Measurements from ENCODE around the gene ASCL2.
"Not testable (repeated sequence)": the region's sequence is repeated elsewhere in the genome, so short reads cannot be mapped to it uniquely, and the experiment has no call there.

The ASCL2 gene

GRCh38 chr11:2258501-2259465 lies 11.6 kb downstream of the ASCL2 start:
- no peak for DNase-seq

GRCh38 chr11:2256951-2257700 lies 13.3 kb downstream of the ASCL2 start:
- DNase-seq, result no peak

- DNase-seq, result no peak
These were observed 14.0 kb downstream of the ASCL2 start for GRCh38 chr11:2256293-2256913.

- DNase-seq, result no peak
These were observed 18.4 kb downstream of the ASCL2 start for GRCh38 chr11:2252018-2252417.

- no peak for DNase-seq
These were observed 19.2 kb downstream of the ASCL2 start for GRCh38 chr11:2251138-2251537.

- DNase-seq, result no peak
These were observed 19.9 kb downstream of the ASCL2 start for GRCh38 chr11:2250485-2250884.

GRCh38 chr11:2250041-2250440 lies 20.3 kb downstream of the ASCL2 start:
- no peak for DNase-seq

- no peak for DNase-seq
These were observed 21.0 kb downstream of the ASCL2 start for GRCh38 chr11:2249189-2249916.

- no peak for DNase-seq
These were observed 21.6 kb downstream of the ASCL2 start for GRCh38 chr11:2248762-2249161.

GRCh38 chr11:2248242-2248641 lies 22.1 kb downstream of the ASCL2 start:
- no peak for DNase-seq

GRCh38 chr11:2247496-2247895 lies 22.9 kb downstream of the ASCL2 start:
- DNase-seq, result no peak

- no peak for DNase-seq
These were observed 29.6 kb downstream of the ASCL2 start for GRCh38 chr11:2240834-2241233.

GRCh38 chr11:2237457-2238238 lies 32.7 kb downstream of the ASCL2 start:
- no peak for DNase-seq

GRCh38 chr11:2236381-2237134 lies 33.8 kb downstream of the ASCL2 start:
- DNase-seq, result not testable (repeated sequence)

GRCh38 chr11:2235588-2236326 lies 34.6 kb downstream of the ASCL2 start:
- no peak for DNase-seq

- no peak for DNase-seq
These were observed 35.4 kb downstream of the ASCL2 start for GRCh38 chr11:2234963-2235362.

GRCh38 chr11:2233693-2234455 lies 36.5 kb downstream of the ASCL2 start:
- DNase-seq, result no peak

- DNase-seq, result no peak
These were observed 40.6 kb downstream of the ASCL2 start for GRCh38 chr11:2229713-2230297.

- no peak for DNase-seq
These were observed 46.1 kb downstream of the ASCL2 start for GRCh38 chr11:2224254-2224653.

Data from cortex of kidney (tissue), 1 donor.